ENCODE measurements around the gene UCHL5. TPM values are rescaled to one million over a fixed set of nuclear protein-coding genes. Genes with fewer than 3 reads are reported as not detected.

The UCHL5 gene
- total RNA-seq, 2 donors from 2014 or later = 21.0 to 40.8 TPM

GRCh38 chr1:193077991-193078390 lies 18.8 kb upstream of the UCHL5 start:
- Histone ChIP-seq H3K27me3 (replicated peaks; ENCODE audit: insufficient read depth) (no peaks in the 10 kb centered on the region), H3K27ac (no peak overlapping the region), H3K36me3 (peaks cover 24% of the 10 kb centered on the region), H3K4me3 (no peak overlapping the region), H3K4me1 (ENCODE audit: control insufficient read depth in 1 of 2, low read depth in 2 of 2) (no peaks in the 10 kb centered on the region), H3K9me3 (peaks cover 2% of the 10 kb centered on the region)
- no peak for TF ChIP-seq CTCF (IDR thresholded peaks at IDR 0.05)
- no peak for ATAC-seq (ENCODE audit: insufficient number of reproducible peaks, low FRiP score, low read depth)
- DNase-seq (ENCODE audit: low spot score) = no peak

- no peak for DNase-seq (ENCODE audit: low spot score)
- Histone ChIP-seq H3K27ac (peak overlapping the region in 1 of 2 donors; percentile 21), H3K4me3 (no peak overlapping the region), H3K36me3 (peaks cover 5% of the 10 kb centered on the region), H3K27me3 (replicated peaks; ENCODE audit: insufficient read depth) (no peaks in the 10 kb centered on the region), H3K4me1 (ENCODE audit: control insufficient read depth in 1 of 2, low read depth in 2 of 2) (peaks cover 0 to 10% of the 10 kb centered on the region in 2 donors), H3K9me3 (no peaks in the 10 kb centered on the region)
- ATAC-seq (ENCODE audit: insufficient number of reproducible peaks, low FRiP score, low read depth) = no peak
- TF ChIP-seq CTCF (IDR thresholded peaks at IDR 0.05) = no peak
Observed at GRCh38 chr1:193070942-193071341, 11.8 kb upstream of the UCHL5 start.

GRCh38 chr1:193070386-193070753 lies 11.2 kb upstream of the UCHL5 start:
- Histone ChIP-seq H3K4me3 (no peak overlapping the region), H3K9me3 (no peaks in the 10 kb centered on the region), H3K27me3 (replicated peaks; ENCODE audit: insufficient read depth) (no peaks in the 10 kb centered on the region), H3K4me1 (ENCODE audit: control insufficient read depth in 1 of 2, low read depth in 2 of 2) (peaks cover 0 to 10% of the 10 kb centered on the region in 2 donors), H3K27ac (no peak overlapping the region), H3K36me3 (peaks cover 5% of the 10 kb centered on the region)
- ATAC-seq (ENCODE audit: insufficient number of reproducible peaks, low FRiP score, low read depth) (no peak), DNase-seq (ENCODE audit: low spot score) (no peak)
- no peak for TF ChIP-seq CTCF (IDR thresholded peaks at IDR 0.05)

- Histone ChIP-seq H3K27ac (no peak overlapping the region), H3K4me1 (ENCODE audit: control insufficient read depth in 1 of 2, low read depth in 2 of 2) (peaks cover 0 to 11% of the 10 kb centered on the region in 2 donors), H3K36me3 (peaks cover 5% of the 10 kb centered on the region), H3K9me3 (no peaks in the 10 kb centered on the region), H3K4me3 (no peak overlapping the region), H3K27me3 (replicated peaks; ENCODE audit: insufficient read depth) (no peaks in the 10 kb centered on the region)
- DNase-seq (ENCODE audit: low spot score) = no peak
- ATAC-seq (ENCODE audit: insufficient number of reproducible peaks, low FRiP score, low read depth) = no peak
- no peak for TF ChIP-seq CTCF (IDR thresholded peaks at IDR 0.05)
Observed at GRCh38 chr1:193069748-193070385, 10.7 kb upstream of the UCHL5 start.

GRCh38 chr1:193068013-193068412 lies 8.9 kb upstream of the UCHL5 start:
- no peak for ATAC-seq (ENCODE audit: insufficient number of reproducible peaks, low FRiP score, low read depth)

More at GRCh38 chr1:193068013-193068412, 8.9 kb upstream of the UCHL5 start:
- Histone ChIP-seq H3K4me3 (no peak overlapping the region), H3K27me3 (replicated peaks; ENCODE audit: insufficient read depth) (no peaks in the 10 kb centered on the region), H3K4me1 (ENCODE audit: control insufficient read depth in 1 of 2, low read depth in 2 of 2) (peaks cover 7 to 12% of the 10 kb centered on the region in 2 donors), H3K27ac (no peak overlapping the region), H3K36me3 (peaks cover 5% of the 10 kb centered on the region), H3K9me3 (no peaks in the 10 kb centered on the region)
- TF ChIP-seq CTCF (IDR thresholded peaks at IDR 0.05) = no peak
- DNase-seq (ENCODE audit: low spot score) = no peak

Data from thoracic aorta (tissue), 2 donors.